Esophagus (tissue), 2 donors: Measurements from ENCODE around the gene RCAN2. TPM values are rescaled to one million over a fixed set of nuclear protein-coding genes. Genes with fewer than 3 reads are reported as not detected.
"Not testable (repeated sequence)": the region's sequence is repeated elsewhere in the genome, so short reads cannot be mapped to it uniquely, and the experiment has no call there.

Experiments
- H3K27ac ChIP-seq, 2 donors: one replicate each; pipeline ENCODE4 v1.5.1; 2013; ENCODE audit warnings: low read depth in 2 of 2, mild to moderate bottlenecking in 2 of 2, inconsistent platforms in 1 of 2, low read length in 1 of 2, moderate library complexity in 1 of 2
- H3K27me3 ChIP-seq, 2 donors: one replicate each; pipeline ENCODE4 v1.6.1; 2013; ENCODE audit warnings: low read length in 2 of 2, control low read depth in 1 of 2, mild to moderate bottlenecking in 1 of 2; ENCODE audit not compliant: insufficient read depth in 2 of 2, control insufficient read depth in 1 of 2
- H3K36me3 ChIP-seq, 2 donors: one replicate each; pipeline ENCODE4 v1.6.1; 2013; ENCODE audit warnings: low read length in 1 of 2; ENCODE audit not compliant: control insufficient read depth in 2 of 2, insufficient read depth in 2 of 2
- H3K4me1 ChIP-seq, 2 donors: one replicate each; pipeline ENCODE4 v1.6.1; 2013; ENCODE audit warnings: low read length in 1 of 2; ENCODE audit not compliant: control insufficient read depth in 2 of 2, insufficient read depth in 2 of 2
- H3K4me3 ChIP-seq, 2 donors: one replicate each; pipeline ENCODE4 v1.5.1; 2013; ENCODE audit warnings: low read length in 2 of 2, mild to moderate bottlenecking in 2 of 2, low read depth in 1 of 2, moderate library complexity in 1 of 2
- H3K9me3 ChIP-seq, 2 donors: one replicate each; pipeline ENCODE4 v1.6.1; 2013; ENCODE audit warnings: mild to moderate bottlenecking in 2 of 2, low read depth in 1 of 2, low read length in 1 of 2, moderate library complexity in 1 of 2; ENCODE audit not compliant: control insufficient read depth in 2 of 2, insufficient read depth in 1 of 2
- WGBS, 2 donors: extraction: QIAGEN DNeasy Blood & Tissue Kit; methylation state at CpG; one replicate each; pipeline ENCODE4 v1.1.7; 2013; 5-methylcytosine and 5-hydroxymethylcytosine counted together
- polyA plus RNA-seq, 2 donors: library from polyadenylated mRNA; stranded (reverse); fragments of 200-250 nt; gene quantifications; one replicate each; pipeline ENCODE4 v1.2.3, GENCODE V29; 2013
- donor health status: healthy with polysubstance abuse.
- donor health status: Bipolar disorder and iron deficiency.

RCAN2 gene
- polyA plus RNA-seq, 2 donors = 2.1 to 4.8 TPM

DNA sequence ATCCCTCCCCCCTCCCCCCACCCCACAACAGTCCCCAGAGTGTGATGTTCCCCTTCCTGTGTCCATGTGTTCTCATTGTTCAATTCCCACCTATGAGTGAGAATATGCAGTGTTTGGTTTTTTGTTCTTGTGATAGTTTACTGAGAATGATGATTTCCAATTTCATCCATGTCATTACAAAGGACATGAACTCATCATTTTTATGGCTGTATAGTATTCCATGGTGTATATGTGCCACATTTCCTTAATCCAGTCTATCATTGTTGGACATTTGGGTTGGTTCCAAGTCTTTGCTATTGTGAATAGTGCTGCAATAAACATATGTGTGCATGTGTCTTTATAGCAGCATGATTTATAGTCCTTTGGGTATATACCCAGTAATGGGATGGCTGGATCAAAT is 158.8 kb downstream of the RCAN2 start:
- H3K4me1 ChIP-seq, H3K27me3 ChIP-seq, H3K27ac ChIP-seq, H3K4me3 ChIP-seq, H3K36me3 ChIP-seq, H3K9me3 ChIP-seq: not testable (repeated sequence)

DNA sequence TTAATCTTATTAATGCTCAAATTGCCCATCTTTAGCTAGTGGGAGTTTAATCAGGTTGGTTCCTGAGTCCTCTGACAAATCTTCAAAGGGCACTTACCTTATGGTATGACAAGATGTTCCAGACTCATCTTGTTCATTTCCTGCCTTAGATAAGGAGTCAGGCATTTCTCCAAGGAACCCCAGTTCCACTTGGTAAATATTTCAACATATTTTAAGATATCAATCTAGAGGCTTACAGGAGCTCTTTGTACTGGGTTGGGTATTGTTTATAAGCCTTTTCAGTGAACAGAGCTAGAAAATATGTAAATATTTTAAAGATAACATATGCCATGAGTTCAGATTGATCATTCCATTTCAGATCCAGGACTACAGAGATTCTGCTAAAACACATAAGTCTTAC is 159.8 kb downstream of the RCAN2 start:
- no peaks in the 10 kb centered on the region for H3K27me3 ChIP-seq
- H3K27ac ChIP-seq = no peak overlapping the region
- no peaks in the 10 kb centered on the region for H3K36me3 ChIP-seq
- no peaks in the 10 kb centered on the region for H3K4me1 ChIP-seq
- H3K9me3 ChIP-seq = no peaks in the 10 kb centered on the region
- H3K4me3 ChIP-seq = no peak overlapping the region

DNA sequence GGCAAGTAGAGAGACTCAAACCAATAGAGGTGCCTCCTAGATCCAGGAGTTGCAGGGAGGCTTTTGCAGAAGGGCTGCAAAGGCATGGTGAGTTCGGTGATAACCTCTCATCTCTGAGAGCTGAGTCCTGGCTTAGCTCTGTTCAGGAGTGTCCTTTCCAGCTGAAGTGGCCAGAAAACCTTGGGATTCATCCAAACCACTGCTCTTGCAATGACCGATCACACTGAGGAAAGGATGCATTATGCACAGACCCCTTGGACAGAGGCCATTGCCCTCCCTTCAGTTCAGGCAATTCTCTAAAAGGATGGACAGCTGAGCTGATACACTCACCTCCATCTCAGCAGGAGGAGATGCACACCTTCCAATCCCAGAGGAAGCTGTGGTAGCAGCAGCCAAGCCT is 161.7 kb downstream of the RCAN2 start:
- Histone ChIP-seq H3K9me3 (no peaks in the 10 kb centered on the region), H3K27ac (no peak overlapping the region), H3K36me3 (no peaks in the 10 kb centered on the region), H3K27me3 (no peaks in the 10 kb centered on the region), H3K4me3 (no peak overlapping the region), H3K4me1 (no peaks in the 10 kb centered on the region)
- 30 to 42% methylated on average over 2 of the region's 2 CpGs for WGBS, 2 donors

DNA sequence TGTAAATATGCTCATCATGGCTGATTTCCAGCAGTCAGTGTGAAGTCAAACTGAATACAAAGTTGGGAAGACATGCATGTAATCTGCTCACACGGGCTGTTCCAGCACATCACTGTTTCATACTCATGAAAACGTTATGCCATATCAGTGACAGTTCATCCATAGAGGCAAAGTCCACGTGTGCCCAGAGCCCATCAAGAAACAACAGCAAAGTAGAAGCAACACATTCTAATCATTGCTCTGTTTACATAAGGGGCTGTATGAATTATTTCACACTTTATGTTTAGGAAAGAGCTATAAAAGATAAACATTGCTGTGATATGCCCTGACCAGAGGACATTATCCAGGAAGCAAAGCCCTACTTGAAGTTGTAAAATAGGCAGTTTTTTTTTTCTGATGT is 163.5 kb downstream of the RCAN2 start:
- Histone ChIP-seq H3K4me1 (no peaks in the 10 kb centered on the region), H3K9me3 (no peaks in the 10 kb centered on the region), H3K4me3 (no peak overlapping the region), H3K27ac (no peak overlapping the region), H3K36me3 (no peaks in the 10 kb centered on the region), H3K27me3 (no peaks in the 10 kb centered on the region)
- 26 to 29% methylated on average over 3 of the region's 3 CpGs for WGBS, 2 donors

DNA sequence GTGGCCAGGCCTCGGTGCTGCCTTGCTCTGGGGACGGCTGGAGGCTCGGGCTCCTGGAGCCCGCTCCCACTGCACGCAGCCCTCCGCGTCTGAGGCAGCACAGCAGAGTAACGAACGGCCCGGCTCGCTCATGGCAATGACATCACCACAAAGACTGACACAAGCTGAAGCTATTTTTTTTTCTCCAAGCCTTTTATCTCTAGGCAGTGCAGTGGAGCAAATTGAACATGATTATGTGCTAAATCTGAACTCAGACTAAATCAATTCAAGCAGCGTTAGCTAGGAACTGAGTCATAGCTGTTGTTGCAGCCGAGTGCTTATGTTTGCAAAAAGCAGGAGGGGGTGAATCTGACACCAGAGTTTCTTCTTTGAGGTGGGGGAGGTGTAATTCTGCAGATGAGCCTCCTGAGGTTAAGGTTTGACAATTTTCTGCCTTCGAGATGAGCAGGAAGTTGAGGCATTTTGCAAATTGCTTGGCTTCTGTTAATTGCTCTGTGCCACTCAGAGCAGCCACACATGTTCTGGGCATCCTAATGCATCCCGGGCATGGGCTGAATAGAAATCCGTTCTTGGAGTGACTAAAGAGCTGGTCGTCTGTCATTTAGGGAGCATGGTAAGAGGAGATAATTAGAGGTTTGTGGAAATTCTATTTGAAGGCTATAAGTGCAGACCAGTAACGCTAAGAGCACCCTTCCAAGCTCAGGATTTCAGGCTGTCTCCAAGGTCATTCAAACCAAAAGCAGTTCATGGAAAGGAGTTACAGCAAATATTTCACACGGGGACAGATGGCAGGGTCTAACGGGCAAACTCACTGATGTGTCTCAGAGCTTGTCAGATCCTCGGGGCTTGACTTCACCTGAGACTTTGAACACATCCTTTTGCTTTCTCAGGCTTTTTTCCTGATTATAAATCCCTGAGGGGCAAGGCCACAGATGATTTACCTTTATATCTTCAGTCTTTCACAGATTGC is 165.4 kb downstream of the RCAN2 start:
- no peaks in the 10 kb centered on the region for H3K9me3 ChIP-seq
- no peaks in the 10 kb centered on the region for H3K4me1 ChIP-seq
- H3K4me3 ChIP-seq = no peak overlapping the region
- no peaks in the 10 kb centered on the region for H3K36me3 ChIP-seq
- no peak overlapping the region for H3K27ac ChIP-seq
- H3K27me3 ChIP-seq = no peaks in the 10 kb centered on the region
- WGBS, 2 donors = 58 to 63% methylated on average over 21 of the region's 21 CpGs

DNA sequence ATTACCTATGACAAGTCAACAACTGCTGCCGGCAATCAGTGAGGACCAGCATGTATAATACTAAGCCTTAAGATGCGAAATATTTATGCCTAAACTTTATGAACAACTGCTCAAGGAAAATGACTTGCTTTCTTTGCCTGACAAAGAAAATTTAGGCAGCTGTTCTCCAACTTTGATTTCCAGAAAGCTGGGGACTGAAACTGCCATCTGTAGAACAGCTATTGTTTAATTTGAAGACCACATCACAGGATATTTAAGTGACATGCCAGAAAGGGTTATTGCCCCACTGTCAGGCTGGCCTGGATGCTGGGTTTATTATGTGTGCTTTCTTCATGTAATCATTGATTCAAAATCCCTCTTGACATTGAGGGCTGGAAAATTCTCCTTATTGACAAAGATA is 166.5 kb downstream of the RCAN2 start:
- Histone ChIP-seq H3K9me3 (no peaks in the 10 kb centered on the region), H3K4me1 (no peaks in the 10 kb centered on the region), H3K27ac (no peak overlapping the region)

DNA sequence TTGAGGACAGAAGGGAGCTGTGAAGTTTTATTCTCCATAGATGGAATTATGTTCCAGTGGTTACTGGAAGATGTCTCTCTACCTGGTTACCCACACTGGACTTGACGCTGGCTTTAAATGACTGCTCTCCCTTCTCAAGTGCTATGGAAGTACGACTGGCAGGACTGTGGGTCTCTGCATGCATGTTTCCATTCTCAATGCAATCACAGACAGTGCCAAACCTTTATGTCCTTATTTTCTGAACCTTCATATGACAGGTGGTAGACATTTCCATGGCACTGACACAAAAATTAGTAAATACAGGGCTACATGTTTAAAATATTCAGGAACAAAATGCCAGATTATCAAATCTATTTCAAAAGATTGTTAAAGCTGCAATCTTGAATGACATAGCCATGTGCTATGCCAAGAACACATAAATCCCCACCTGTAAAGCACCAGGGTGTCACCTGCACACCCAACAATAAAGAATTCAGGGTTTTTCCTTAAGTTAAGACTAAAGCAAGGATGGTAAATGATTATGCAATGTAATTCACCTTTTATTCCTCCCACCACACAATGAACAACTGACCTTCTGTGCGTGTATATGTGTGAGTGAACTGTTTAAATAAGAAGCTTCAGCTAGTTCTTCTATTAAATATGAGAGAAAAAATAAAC is 167.2 kb downstream of the RCAN2 start:
- no peaks in the 10 kb centered on the region for H3K9me3 ChIP-seq
- 75% methylated on average over 3 of the region's 3 CpGs for WGBS, 2 donors
- no peak overlapping the region for H3K4me3 ChIP-seq
- H3K4me1 ChIP-seq = no peaks in the 10 kb centered on the region
- no peaks in the 10 kb centered on the region for H3K36me3 ChIP-seq
- no peaks in the 10 kb centered on the region for H3K27me3 ChIP-seq
- H3K27ac ChIP-seq = no peak overlapping the region

More for the DNA sequence above, 166.5 kb downstream of the RCAN2 start:
- WGBS, 2 donors = 68 to 77% methylated on average over 2 of the region's 2 CpGs
- Histone ChIP-seq H3K36me3 (no peaks in the 10 kb centered on the region), H3K27me3 (no peaks in the 10 kb centered on the region), H3K4me3 (no peak overlapping the region)

DNA sequence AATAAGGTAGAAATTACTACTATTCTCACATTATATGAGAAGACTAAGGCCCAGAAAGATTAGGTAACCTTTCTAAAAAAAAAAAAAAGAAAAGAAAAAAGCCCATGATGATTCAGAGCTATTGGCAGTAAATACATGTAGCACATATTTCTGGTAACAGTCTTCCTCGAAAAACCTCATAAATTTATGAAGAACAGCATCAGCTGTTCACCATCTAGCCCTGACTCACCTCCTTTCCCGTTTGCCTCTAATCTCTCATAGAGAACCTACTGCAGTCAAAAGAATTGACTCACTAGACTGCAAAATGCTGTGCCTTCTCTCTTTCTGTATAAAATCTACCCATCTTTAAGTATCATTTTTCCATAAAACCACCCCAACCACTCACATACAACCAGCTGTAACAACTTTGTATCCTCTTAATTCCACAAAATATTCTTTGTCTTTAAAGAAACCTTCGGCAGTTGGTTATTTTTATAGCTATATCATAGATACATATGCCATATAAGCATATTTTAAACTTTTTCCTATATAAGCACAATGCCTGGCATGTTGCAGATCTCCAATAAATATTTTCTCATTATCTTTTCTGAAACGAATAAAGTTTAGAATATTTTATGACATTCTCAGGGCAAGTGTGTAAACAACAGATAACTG is 167.8 kb downstream of the RCAN2 start:
- WGBS, 2 donors = 41 to 47% methylated on average over 4 of the region's 4 CpGs
- H3K27ac ChIP-seq = no peak overlapping the region
- H3K9me3 ChIP-seq = no peaks in the 10 kb centered on the region

DNA sequence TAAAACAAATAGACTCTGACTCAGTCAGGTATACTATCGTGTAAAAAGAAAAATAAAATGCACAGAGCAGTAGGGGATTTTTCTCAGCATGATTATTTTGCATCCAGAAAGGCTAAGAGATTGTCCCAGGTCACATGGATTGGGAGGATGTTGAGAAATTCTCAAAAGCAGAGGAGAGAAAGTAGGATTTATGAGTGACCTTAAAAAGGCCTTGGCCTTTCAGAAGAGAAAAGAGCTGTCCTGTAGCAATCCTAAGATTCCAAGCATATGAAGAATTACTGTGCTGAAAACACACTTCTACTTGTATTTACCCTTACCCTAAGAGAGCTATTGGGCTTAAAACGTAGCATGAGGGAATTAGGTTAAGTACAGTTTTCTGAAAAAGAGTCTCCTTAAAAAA is 170.7 kb downstream of the RCAN2 start:
- Histone ChIP-seq H3K9me3 (no peaks in the 10 kb centered on the region), H3K4me3 (no peak overlapping the region), H3K36me3 (no peaks in the 10 kb centered on the region), H3K27ac (no peak overlapping the region), H3K4me1 (no peaks in the 10 kb centered on the region), H3K27me3 (no peaks in the 10 kb centered on the region)
- WGBS, 2 donors = 66 to 76% methylated on average over 2 of the region's 2 CpGs

More for the DNA sequence above, 167.8 kb downstream of the RCAN2 start:
- Histone ChIP-seq H3K27me3 (no peaks in the 10 kb centered on the region), H3K4me3 (no peak overlapping the region), H3K4me1 (no peaks in the 10 kb centered on the region), H3K36me3 (no peaks in the 10 kb centered on the region)
